Stimulated activated CD8-positive, alpha-beta memory T cell treated with anti-CD3 and anti-CD28 coated beads, Interleukin-7, amount 100 ng/mL, for 24 hours (primary cell): ENCODE results near the gene DCPS.
"Not testable (repeated sequence)": the region's sequence is repeated elsewhere in the genome, so short reads cannot be mapped to it uniquely, and the experiment has no call there.

ENCODE experiments used
- DNase-seq: peaks from one replicate; pipeline ENCODE4 v3.0.0-alpha.2; 2020; ENCODE audit warnings: low read depth

Gene DCPS

DNA sequence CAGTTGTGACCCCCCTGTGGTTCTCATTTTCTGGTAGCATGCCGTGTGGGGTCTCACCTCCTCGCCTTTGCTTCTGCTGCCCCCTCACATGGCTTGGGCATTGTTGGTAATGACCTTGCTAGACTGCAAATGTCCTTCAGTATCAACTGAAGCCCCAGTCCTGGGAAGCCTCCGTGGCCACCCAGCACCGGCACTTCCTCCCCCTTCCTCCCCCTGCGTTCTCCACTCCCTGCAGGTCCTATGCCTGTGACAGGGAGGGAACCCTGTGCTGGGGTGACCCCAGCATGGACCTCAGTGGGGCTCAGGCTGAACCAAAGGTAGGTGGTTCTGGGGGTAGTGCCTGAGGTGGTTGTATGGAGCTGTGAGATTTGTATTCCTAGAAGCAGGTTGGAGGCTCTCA, 57.5 kb downstream of the DCPS start:
- no peak for DNase-seq

- no peak for DNase-seq
Measured at GRCh38 chr11:126362879-126363655, 59.2 kb downstream of the DCPS start.

DNA sequence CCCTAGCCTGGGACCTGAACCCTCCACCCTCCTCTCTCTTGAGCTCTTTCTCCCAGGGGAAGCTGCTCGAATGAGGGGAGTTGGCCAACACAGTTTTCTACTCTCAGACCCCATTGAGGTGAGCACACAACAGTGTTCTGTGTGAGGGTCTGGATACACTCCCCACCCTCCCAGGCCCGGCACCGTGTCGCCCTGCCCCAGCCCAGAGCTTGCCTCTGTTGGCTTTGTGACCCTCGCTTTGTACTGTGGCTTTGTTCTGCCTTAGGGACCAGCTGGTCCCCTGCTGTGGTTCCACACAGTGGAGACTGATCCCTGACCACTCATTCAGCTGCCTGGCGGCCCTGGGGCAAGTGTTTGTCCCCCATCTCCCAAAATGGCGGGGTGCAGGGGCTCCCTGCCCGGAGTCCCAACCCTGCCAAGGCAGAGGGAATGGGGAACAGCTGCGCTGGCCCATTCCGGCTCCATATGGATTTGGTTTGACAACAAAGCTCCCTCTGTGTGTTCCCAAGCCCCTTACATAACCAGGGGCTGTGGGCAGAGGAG, 59.9 kb downstream of the DCPS start:
- DNase-seq = no peak

DNA sequence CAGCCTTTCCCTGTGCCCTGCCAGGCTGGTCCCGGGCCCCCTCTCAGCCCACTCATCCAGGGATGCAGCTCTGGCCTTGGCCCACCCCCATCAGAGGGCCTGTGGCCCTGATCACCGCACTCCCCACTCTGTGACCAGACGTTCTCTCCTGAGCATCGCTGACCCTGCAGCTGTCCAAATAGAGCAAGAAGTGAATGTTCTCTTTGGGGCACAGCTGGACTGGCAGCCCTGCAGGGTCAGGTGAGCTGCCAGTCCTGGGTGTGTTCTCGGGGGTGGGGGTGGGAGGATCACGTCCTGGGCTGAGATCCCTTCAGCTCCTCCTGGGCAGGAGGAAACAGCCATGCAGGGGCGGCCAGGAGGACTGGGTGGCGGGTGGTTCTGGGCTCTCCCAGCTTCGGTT, 60.9 kb downstream of the DCPS start:
- DNase-seq = not testable (repeated sequence)

- not testable (repeated sequence) for DNase-seq
Measured at GRCh38 chr11:126365508-126365907, 61.6 kb downstream of the DCPS start.

DNA sequence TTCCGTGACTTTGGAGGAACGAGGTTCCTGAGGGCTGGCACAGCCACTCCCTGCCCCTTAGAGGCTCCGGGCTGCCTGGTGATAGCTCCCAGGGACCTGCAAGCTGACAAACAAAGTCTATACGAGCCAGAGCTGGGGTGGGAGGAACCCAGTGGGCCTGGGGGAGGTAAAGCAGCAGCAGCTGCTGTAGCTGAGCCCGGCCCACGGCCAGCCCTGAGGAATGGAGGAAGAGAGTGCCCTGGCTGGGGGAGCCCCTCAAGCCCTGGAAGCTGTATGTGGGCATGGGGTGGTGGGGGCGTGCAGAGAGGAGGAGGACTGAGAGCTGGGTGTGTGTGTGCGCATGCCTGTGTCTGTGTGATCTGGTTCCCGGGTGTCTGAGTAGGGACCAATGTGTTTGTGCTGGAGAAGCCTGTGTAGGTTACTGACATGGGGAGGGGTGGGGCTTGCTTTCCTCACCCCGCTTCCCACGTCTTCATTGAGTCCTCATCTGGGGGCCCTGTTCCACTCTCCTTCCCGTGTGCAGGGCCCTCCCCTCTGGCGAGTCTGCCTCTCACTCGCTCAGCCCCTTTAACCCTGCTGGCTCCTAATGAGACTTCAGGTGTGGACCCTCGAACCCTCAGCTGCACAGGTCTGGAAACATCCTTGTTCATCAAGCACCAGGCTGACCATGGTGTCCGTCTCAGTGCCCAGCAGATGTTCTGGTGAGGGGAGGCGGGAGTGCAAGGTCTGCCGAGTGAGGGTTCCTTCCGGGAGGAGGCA, 62.4 kb downstream of the DCPS start:
- DNase-seq = no peak

DNA sequence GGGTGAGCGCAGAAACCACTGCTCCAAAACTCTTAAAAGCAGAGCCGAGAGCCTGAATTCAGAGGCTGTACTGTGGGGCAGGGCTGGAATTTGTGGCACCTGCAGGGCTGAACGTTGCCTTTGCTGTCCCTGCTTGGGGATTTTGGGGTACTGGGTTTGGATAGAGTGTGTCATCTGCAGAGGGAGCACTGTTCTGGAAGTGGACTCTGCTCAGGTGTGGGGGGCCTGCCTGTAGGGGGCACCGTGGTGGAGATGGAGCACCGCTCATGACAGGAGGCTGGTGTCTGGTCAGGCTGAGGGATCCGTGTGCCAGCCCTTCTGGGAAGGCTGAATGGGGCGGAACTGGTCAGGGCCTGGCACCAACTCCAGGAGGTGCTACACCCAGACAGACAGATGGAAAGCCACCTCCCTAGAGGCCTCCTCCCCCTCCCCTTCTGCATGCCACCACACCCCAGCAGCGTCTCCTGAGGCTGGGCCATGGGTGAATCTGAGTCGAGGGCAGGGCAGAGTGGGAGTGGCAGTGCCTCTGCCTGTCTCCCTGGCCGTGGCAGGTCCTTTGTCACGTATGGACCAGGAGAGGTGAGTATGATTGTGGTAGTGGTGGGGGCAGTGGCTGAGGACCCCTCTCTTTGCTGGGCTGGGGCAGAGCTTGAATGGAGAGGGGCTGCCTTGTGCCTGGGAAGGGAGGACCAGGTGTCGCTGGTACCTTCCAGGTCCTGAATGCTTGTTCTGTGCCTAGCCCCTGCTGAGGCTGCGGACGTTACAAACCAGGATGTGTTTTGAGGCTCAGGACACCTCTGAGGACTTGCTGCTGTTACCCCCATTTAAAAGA, 63.2 kb downstream of the DCPS start:
- DNase-seq = not testable (repeated sequence)

DNA sequence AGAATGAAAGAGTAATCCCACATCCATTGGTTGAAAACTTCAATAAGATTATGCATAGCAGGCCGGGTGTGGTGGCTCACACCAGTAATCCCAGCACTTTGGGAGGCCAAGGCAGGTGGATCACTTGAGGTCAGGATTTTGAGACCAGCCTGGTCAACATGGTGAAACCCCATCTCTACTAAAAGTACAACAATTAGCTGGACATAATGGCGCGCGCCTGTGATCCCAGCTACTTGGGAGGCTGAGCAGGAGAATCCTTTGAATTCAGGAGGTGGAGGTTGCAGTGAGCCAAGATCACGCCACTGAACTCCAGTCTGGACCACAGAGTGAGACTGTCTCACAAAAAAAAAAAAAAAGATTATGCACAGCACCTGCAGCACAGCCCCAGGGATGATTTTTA, 63.9 kb downstream of the DCPS start:
- DNase-seq = not testable (repeated sequence)

DNA sequence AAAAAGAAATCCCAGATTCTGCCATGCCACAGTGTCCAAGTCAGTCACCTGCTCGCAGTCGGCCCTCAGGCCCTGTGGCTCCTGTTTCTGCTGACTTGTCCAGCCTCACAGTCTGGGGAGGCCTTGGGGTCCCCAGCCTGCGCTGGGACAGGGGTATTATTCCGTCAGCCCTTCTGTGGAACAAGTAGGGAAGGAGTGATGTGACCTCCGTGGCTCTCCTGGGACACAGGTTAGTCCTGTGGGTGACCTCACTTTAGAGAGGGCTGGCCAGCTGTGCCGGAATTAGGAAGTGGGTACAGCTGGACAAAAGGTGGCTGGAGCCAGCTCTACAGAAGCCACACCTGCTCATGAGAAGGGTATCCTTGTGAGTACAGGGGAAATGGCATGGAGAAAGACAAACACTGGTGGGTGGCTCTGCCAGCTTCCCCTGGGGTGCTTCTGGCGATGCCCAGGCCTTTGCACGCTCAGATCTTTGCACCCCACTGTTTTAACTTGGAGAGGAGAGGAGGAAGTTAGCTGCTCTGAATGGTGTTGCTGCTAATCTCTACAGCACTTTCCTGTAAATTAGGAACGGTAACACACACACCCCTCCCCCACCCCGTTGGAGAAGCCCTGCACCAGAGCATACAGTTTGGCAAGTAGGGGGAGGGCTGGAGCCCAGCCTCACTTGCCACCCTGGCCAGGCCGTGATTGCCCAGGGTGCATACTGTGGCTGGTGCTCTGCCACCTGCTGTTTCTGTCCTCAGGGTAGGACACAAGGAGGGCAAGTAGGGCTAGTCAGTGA, 64.7 kb downstream of the DCPS start:
- DNase-seq = not testable (repeated sequence)

DNA sequence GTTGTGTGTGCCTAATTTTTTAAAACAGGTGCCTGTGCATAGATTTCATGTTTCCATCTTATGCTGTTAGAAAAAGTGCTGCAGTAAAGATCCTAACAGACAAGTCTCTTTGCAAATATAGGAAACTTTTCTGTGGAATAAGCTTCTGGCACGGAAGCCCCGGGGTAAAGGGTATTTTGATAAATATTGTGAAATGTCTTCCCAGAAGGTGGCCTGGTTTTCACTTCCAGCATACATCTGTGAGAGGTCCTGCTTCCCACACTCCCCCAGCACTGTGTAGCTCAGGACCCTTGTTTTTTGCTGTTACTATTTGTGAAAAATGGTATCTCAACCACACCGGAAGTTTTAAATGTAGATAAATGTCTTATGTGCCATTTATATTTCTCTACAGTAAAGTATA, 66.2 kb downstream of the DCPS start:
- no peak for DNase-seq

GRCh38 chr11:126371595-126371994, 67.7 kb downstream of the DCPS start:
- no peak for DNase-seq

DNA sequence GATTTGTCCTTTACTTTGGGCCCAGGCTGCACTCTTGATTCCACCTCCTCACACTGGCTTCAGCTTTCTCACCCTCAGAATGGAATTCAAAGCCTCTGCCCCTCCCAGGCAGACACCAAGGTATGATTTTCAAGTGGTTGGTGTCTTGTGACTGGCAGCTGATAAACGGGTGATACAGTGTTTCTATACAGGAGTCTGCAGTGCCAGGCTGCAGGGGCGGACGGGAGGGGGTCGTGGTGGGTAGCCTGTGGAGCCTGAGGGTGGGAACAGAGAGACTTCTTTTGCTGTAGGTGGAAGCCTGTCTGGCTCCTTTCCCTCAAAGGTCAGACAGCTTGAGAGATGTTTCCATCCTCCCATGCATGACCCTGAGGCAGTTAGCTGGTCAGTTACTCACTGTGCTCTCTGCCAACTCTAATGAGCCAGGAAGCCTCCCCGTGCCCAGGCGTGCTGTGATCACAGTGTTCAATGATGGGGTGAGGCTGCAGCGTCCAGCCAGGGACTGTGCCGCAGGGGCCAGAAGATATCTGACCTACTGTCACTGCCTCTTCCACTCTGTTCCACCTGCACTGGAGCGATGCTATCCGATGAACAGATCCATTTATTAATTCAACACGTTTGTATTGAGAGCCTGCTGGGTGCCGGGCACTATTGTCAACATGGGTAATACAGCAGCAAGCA, 69.7 kb downstream of the DCPS start:
- not testable (repeated sequence) for DNase-seq

GRCh38 chr11:126374562-126375300, 70.9 kb downstream of the DCPS start:
- DNase-seq = not testable (repeated sequence)

GRCh38 chr11:126375726-126376125, 71.9 kb downstream of the DCPS start:
- no peak for DNase-seq

DNA sequence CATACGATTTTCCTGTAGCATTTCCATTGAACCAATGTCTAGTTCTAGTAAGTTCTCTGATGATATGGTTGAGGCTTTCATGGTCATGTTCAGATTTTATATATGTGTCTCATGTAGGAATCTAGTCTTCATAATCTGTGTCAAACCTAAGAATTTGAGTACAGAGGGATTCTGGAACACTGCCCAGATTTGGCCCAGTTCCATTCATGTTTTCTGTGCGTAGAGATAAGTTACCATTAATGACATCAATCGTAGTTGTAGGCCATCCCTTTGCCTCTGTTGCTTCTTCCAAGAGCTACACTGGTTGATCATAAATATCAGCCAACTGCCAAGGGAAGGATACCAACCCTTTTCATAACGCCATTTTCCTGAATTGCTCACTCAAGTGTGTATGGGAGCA, 74.9 kb downstream of the DCPS start:
- no peak for DNase-seq

DNA sequence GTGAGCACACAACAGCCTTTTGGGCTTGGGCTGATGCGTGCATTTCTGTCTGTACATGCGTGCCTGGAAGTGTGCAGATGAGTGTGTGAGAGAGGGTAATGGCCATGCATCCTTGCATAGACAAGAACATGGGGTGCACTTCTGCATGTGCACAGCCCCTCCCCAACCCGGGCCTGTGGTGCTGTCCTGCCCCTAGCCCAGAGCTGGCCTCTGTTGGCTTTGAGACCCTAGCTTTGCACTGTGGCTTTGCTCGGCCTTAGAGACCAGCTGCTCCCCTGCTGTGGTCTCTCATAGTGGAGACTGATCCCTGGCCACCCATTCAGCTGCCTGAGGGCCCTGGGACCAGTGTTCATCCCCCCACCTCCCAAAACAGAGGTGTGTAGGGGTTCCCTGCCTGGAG, 77.0 kb downstream of the DCPS start:
- DNase-seq = no peak

GRCh38 chr11:126381960-126382359, 78.1 kb downstream of the DCPS start:
- DNase-seq = not testable (repeated sequence)

DNA sequence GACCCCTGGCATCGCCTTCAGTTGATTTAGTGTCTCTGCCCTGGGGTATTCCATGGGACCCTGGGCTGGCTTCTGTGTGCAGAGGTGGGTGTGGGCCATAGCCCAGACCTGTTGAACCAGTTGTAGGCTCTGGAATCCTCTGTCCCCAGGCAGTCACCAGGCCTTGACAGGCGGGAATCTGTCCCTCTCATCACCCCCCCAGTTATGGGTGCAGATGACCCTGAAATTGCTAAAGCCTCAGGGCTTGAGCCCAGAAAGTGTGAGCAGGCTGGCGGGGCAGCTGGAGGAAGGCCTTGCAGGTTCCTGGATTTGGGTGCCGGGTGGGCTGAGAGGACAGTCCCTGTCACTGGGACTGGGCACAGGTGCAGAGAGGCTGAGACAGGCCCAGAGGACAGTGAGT, 78.8 kb downstream of the DCPS start:
- not testable (repeated sequence) for DNase-seq

- no peak for DNase-seq
Measured at GRCh38 chr11:126383339-126384335, 79.8 kb downstream of the DCPS start.
